Measurements from ENCODE around the gene BCL11A.

The BCL11A gene

DNA sequence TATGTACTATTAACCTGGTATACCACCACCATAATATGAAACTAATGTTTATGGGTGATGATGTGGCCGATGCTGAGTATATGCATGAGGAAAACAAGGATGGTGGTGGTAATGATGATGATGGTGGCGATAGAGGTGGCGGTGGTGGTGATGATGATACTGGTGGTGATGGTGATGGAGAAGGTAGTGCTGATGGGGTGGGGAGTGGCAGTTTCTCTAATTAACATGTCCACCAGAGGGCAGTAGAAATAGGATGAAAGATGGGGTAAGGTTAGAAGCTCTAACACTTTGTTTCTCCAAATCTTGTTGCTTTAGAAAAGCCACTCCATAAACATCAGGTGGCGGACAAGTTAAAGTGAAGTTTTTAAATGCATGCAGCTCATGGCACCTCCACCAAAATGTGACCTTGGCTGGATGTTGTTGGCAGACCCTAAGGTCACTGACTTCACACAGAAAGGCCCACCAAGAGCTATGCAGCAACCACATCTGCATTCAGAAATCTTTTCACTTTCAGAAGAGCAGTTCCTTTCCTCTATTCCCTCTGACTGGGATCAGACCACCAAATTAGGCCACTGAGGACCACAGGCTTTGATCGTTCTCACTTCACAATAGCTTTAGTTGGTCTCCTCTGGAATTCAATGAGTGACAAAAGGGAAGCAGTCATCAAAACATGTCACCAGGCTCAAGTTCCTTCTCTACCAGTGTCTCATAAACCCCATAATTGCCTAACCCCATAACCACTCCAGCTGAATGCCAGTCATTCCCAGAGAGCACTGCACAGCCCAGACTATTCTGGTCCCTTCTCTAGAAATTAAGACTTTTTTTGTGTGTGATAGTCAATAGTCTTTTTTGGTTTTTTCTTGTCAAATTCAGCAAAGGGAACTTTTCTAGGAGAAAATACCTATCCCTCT is 7.5 kb upstream of the BCL11A start:
- in situ Hi-C loops (cut with HindIII; ENCODE audit: low sequenced_read_pairs) = no loop called here

- in situ Hi-C loops (cut with HindIII; ENCODE audit: low sequenced_read_pairs) = no loop called here
These were observed 6.4 kb upstream of the BCL11A start for GRCh38 chr2:60559880-60560279.

GRCh38 chr2:60558536-60558935 is 5.1 kb upstream of the BCL11A start:
- in situ Hi-C loops (cut with HindIII; ENCODE audit: low sequenced_read_pairs) = no loop called here

DNA sequence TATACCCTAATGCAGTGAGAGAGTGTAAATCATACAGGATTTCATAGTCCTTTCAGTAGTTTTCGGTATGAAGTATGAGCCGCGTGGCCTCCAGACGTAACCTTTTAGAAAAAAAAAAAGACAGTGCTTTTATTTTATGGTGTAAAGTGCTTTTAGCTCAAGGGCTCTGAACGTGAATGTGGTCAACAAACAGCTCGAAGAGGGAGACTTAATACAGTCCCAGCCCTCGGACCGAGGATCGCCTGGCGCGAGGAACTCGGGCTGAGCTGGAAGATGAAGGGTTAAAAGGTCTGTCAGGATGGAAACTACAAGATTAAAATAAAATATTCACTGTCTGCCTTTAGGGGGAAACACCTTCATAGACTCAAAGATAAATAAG is 4.0 kb upstream of the BCL11A start:
- in situ Hi-C loops (cut with HindIII; ENCODE audit: low sequenced_read_pairs) = no loop called here

GRCh38 chr2:60556576-60557485 is 3.4 kb upstream of the BCL11A start:
- in situ Hi-C loops (cut with HindIII; ENCODE audit: low sequenced_read_pairs) = no loop called here

- in situ Hi-C loops (cut with HindIII; ENCODE audit: low sequenced_read_pairs) = no loop called here
These were observed 2.7 kb upstream of the BCL11A start for GRCh38 chr2:60556175-60556574.

DNA sequence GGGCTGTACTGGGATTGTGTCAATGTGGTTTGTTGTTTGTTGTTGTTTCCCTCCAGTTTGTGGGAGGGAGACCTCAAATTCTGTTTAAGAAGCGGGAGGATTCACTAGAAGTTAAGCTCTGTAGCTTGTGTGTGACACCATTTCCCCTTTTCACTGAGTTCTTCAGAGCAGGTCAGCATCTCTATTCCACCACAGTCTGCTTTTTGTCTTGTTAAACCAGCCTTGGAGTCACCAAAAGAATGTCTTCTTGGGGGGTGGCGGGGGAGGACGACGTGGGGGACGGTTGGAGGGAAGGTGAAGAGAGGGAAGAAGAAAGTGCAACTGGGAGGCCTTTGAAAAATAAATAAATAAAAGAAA is 2.3 kb upstream of the BCL11A start:
- in situ Hi-C loops (cut with HindIII; ENCODE audit: low sequenced_read_pairs) = no loop called here

DNA sequence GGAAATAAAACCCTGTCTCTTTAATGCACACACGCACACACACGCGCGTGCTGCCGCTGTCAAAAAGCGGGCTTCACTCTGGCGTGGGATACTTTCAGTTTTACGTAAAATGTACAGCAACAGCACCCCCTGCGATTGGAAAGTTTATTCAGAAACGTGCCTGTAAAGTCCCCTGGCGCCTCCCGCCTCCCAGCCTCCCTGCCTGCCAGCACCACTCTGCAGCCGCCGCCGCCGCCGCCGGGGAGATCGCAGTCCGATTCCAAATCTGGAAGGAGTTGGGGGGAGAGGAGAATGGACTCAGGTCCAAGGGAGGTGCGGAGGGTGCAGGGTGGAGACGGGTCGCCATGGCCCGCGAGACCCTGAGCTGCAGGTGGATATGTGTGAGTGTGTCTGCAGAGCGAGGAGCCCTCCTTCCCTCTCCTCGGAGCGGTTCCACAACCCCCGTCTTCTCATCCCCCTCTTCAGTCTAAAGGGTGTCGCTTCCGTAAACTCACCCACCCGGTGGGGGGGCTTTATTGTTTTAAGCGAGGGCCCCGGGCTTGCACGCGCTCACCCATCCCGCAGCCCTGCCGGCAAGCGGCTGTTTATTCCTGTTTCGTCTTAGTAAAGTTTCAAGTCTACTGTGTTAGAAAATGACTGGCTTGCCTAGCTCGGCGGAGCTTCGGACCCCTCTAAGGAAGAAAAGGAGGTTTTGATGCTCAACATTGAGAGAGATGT is 1.8 kb upstream of the BCL11A start:
- in situ Hi-C loops (cut with HindIII; ENCODE audit: low sequenced_read_pairs) = no loop called here

DNA sequence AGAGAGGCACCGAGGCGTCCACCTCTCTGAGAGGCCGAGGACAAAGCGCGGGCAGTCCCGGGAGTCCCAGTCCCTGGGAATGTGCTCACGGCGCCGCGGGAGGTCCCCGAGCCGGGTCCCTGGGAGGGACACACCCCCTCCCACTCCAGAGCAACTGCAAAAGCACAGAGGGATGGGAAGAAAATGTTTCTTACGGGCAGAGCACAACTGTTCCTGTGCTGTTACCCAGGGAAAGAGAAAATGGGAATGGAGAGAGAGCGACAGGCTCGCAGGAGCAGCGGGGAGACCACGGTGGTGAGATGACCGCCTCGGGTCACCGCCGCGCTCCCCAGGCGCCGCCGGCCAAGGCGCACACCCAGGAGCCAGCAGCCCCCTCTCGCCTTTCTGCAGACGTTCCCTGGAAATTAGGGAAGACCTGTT is 1.2 kb upstream of the BCL11A start:
- in situ Hi-C loops (cut with HindIII; ENCODE audit: low sequenced_read_pairs) = no loop called here

GRCh38 chr2:60554074-60554645 is 706 bp upstream of the BCL11A start:
- in situ Hi-C loops (cut with HindIII; ENCODE audit: low sequenced_read_pairs) = no loop called here

GRCh38 chr2:60552851-60553494 is 481 bp downstream of the BCL11A start:
- in situ Hi-C loops (cut with HindIII; ENCODE audit: low sequenced_read_pairs) = no loop called here

DNA sequence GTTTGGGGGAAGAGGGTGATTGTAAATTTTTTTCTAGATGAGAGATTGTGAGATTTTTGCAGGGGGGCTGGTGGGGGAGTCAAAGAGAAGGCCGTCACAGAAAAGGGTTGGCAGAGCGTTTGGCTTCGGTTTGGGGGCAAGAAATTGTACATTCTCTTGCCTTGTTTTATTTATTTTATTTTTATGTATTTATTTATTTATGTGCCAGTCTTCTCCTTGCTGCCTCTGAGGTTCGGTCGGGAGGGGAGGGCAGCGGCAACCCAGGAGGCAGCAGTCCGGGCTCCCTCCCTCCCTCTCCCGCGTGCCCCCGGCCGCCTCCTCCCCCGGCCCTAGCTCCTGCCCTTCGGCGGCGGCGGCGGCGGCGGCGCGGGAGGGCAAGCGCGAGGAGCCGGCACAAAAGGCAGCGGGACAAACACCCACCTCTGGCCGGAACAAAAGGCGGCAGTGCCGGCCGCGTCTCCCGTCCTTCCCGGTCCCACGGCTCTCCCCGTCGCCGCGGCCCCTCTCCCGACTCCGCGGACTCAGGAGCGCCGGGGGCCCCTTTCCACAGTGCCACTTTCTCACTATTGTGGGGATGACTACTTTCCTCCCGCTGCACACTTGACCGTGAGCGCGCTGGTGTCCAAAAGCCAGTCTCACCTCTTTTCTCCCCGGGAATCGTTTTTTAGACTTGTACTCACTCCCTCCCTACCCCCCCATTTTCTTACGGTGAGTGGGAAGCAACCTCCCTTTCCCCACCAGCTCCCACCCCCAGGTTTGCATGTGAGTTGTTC is 1.2 kb downstream of the BCL11A start:
- in situ Hi-C loops (cut with HindIII; ENCODE audit: low sequenced_read_pairs) = no loop called here

GRCh38 chr2:60551240-60552077 is 2.0 kb downstream of the BCL11A start:
- in situ Hi-C loops (cut with HindIII; ENCODE audit: low sequenced_read_pairs) = no loop called here

- in situ Hi-C loops (cut with HindIII; ENCODE audit: low sequenced_read_pairs) = no loop called here
These were observed 2.5 kb downstream of the BCL11A start for GRCh38 chr2:60550984-60551239.

GRCh38 chr2:60550178-60550983 is 3.1 kb downstream of the BCL11A start:
- in situ Hi-C loops (cut with HindIII; ENCODE audit: low sequenced_read_pairs) = no loop called here

GRCh38 chr2:60549928-60550177 is 3.6 kb downstream of the BCL11A start:
- in situ Hi-C loops (cut with HindIII; ENCODE audit: low sequenced_read_pairs) = no loop called here

DNA sequence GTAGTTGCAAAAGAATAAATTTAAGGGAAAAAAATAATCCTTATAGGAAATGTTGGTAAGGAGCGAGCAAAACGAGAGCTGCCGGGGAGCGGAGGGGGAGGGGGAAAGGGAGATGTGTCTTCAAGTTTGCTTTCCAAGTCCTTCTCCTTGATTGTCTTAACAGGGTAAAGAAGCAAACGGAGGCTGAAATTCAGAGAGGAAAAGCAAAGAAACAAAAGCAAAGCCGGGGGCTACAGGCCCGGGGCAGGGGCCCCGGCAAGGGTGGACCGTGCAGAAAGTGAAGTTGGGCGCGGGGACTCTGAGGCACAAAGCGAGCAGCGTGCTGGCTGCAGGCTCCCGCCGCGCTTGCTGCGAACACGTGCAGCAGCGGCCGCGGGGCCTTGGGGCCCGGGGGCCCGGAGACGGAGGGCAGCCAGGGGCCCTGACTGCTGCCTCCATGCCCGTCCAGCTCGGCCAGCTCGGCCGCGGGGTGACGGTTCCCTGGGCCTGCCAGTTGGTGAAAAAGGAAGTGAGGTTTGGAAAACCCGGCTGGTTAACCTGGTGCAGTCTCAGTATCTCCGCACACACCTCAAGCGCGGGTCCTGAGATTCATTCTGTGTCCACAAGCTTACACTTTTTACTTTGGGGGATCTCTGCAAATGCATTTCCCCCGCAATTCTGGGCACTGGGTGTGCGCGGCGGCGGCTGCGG is 4.1 kb downstream of the BCL11A start:
- in situ Hi-C loops (cut with HindIII; ENCODE audit: low sequenced_read_pairs) = no loop called here

DNA sequence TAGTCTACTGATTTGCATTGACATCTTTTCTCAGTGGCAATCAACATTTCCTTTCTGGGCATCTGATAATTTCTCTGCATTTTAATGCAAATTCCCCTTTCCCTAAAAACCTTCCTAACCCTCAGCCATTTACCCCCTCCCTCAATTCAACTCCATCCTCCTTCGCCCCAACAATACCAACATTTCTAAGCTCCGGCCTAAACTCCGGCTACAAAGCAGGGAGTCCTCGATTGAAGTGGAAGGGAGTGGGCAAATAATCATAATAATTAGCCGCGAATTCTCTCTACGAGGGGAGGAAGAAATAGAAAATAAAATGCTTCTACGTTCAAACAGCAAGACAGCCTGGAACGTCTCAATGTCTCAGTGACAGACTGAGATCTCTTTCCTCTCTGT is 4.6 kb downstream of the BCL11A start:
- in situ Hi-C loops (cut with HindIII; ENCODE audit: low sequenced_read_pairs) = no loop called here

All from endothelial cell of hepatic sinusoid (primary cell).